GM19397 (cell line): ENCODE results near the gene SPATA16.
"Not testable (repeated sequence)": the region's sequence is repeated elsewhere in the genome, so short reads cannot be mapped to it uniquely, and the experiment has no call there.

Experiments
- ATAC-seq: cut with Tn5 transposase; IDR thresholded peaks from one replicate; pipeline ENCODE4 v1.9.1; 2021; ENCODE audit warnings: mild to moderate bottlenecking, moderate library complexity; ENCODE audit not compliant: unreplicated experiment

Gene SPATA16

DNA sequence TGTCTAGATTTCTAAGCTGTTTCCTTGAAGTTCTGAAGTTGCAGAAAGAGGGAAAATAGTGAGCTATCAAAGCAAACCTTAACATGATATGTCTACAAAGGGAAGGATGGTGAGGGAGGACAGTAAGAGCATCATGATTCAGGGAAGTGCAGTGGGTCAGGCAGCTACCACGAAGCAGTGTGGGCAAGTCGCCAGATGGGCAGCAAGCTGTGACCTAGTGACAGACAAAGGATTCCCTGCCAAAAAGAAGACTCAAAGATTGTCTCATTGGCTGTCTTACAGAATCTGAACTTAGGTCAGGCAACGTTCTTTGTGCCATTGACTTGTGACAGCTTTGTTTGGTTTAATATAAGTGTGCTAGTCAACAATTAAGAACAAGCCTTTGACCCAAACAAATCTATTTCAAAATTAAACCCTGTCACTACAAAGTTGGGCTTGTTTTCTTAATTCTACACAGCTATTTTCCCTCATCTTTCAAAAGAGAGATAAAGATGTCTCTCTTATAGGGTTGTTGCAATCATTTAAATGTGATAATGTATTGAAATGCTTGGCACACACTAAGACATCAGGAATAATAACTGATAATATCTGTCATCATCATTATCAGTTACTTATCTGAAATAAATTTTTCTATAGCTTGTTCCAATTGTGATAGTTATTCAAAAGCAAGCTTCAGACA lies 237.3 kb downstream of the SPATA16 start:
- no peak for ATAC-seq

DNA sequence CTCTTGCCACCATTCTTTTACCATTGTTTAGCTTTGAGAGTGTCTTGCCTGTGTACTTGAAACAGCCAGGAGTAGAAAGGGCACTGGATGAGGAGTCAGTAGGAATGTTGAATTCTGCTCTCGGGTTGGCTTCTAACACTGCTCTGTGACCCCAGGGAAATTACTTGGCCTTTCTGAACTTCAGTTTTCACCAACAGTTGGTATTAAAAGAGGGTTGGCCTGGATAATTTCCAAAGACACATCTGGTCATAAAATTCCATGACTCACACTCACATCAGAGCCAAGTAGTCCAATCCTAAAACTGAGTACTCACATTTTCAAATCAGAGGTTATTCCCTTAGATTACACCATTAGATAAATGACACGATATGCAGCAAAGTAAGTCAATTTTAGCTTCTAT lies 248.9 kb downstream of the SPATA16 start:
- ATAC-seq: no peak

DNA sequence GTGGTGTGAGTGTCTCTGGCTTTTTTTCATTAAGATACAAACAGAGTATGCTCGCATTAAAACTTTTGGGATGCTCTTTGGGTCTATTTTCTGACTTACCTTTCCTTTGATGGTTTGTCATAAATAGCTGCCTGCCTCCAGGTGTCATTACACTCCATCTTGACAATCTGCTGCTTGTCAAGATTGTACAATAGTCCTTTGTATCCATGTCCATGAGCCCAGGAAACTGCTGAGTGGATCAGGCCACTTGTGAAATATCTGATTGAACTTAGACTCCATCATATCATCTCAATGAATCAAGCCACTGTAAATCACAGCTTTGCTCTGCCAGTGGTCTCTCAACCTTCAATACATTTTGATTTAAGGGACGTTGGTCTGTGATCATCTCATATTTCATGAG lies 255.3 kb downstream of the SPATA16 start:
- ATAC-seq: no peak

DNA sequence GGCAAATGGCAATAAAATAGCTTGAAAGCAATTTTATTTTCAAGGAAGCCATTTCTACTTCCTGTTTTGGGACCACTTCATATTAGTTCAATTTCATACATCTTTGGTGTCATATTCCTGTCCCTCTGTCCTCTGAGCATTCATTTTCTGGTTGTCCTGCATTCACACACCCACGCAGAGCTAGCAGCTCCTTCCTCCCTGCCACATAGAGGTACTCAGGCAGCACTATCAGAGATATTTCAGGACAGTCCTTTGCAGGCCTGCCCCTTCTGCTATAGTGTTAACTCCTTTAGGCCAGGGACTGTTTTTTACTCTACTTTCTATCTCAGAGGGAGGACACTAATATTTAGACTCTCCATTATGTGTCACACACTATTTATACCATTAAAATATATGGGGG lies 258.5 kb downstream of the SPATA16 start:
- ATAC-seq: no peak

DNA sequence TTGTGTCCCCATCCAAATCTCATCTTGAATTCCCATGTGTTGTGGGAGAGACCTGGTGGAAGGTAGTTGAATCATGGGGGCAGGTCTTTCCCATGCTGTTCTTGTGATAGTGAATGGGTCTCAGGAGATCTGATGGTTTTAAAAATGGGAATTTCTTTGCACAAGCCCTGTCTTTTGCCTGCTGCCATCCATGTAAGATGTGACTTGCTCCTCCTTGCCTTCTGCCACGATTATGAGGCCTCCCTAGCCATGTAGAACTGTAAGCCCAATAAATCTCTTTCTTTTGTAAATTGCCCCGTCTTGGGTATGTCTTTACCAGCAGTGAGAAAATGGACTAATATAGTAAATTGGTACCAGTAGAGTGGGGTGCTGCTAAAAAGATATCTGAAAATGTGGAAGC lies 261.7 kb downstream of the SPATA16 start:
- ATAC-seq: not testable (repeated sequence)

DNA sequence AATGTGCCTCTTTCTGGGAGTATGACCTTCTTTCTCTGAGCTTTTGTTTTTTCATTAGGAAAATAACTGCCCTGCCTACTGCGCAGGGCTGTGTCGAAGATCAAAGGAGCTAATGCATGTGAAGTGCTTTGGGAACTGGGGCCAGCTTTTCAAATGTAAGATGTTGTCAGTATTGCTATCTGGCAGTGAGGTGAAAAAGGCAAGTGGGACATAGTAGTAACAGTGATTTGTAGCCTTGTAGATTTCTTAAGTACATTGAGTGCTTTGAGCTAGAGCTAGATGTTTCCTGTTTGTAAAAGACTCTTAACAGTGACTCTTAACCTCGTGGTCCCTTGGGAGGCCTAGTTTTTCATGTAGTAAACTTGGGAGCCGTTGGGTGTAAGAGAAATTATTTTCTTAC lies 264.0 kb downstream of the SPATA16 start:
- no peak for ATAC-seq

DNA sequence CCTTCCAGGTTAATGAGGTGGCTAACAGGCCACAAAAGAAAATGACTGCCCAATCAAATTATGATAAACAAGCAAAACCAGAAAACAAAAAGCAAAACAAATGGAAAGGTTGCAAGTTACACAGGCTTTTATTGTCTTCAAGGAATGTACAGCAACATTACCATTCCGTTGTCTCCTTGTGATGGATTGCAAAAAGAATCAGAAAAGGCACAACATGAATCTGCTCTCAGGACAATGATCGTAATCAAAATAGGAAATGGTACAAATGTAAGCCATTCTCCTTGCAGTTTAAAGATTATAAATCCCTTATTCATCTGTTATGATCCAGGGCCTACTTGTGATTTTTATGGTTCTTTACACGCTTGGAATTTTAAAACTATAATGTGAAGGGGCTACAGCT lies 264.7 kb downstream of the SPATA16 start:
- ATAC-seq: no peak

DNA sequence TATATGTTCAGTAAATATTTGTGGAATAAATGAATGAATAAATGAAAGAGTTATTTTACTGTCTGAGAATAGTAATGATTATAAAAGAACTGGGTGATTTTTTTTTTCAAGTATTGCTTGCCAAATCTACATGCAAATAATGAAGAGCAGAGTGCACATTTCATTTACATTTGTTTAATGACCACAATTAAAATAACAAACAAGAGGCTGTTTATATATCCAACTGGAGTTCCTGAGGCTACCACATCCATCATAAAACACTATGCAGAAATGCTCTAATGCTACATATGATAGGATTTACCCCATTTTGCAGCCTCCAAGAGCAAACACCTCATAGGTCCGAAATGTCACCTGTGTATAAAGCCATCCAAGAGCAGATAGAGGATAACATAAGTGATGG lies 266.0 kb downstream of the SPATA16 start:
- ATAC-seq: no peak

DNA sequence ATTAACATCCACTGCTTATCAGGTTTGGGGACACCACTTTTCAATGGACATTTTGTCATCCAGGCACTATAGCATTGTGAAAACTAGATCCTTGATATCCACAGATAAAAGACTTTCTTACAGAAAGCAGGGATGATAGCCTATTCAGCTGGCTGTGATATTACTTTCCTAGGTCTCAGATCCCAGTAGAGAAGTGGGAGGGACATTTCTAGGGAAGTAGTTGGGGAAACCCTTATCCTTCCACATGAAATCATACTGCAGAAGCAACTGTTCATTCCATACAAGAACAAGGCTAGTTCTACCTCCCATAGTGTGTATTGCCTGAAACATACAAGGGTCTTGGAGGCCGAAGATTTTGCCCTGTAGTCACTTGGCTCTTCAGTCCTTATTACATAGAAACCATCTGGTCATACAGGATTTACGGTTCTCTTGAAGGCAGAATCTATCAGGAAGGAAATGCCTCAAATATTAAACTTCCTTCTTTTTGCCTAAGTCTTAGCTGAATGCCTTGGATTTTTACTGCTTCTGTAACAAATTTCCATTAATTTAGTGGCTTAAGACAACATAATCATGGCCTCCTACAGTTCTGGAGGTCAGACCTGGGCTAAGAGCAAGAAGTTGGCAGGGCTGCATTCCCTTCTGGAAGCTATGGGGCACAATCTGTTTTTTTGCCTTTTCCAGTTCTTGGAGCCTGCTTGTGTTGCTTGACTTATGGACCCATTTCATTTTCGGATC lies 271.1 kb downstream of the SPATA16 start:
- ATAC-seq: no peak

DNA sequence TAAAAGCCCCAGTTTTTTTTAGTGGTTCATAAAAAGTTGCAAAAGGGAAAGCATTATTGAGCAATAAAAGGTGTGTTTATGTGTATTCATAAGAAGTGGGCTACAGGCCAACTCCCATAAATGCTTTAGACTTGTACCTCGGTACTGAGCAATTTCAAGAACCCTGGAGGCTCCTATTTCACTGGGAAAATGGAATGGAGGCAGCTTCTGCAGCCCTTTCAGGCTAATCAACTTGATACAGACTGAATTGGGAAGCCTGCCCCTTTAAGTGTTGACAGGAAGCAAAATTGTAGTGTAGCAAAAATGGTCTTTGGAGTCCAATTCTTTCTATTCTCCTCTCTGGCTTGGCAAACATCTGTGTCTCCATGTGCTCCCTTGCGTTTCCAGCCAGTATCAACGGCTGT lies 271.7 kb downstream of the SPATA16 start:
- ATAC-seq: no peak

DNA sequence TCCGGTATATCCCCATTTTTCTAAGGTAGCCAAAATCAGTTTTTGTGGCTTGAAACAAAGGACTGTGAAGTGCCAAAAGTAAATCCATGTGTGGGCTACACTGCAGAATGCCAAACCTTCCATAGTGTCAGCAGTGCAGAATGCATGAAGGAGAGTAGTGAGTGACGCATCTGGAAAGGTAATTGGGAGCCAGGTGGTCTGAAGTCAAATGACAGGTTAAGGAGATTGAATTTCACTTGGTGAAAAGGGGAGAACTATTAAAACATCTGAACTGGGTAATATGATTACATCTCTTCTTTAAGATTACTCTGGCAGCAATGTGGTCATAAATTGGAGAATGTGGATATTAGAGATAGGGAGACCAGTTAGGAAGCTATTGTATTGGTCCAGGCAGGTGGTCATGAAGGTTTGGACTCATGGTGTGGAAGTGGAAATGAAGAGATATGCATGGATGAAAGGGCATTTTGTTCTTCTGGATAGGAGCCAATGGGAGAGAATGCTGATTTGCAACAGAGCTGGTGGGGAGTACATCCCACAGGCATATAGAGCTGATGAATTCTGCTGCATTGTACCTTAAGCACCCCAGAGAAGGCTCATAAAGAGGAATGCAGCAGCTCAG lies 272.3 kb downstream of the SPATA16 start:
- no peak for ATAC-seq

DNA sequence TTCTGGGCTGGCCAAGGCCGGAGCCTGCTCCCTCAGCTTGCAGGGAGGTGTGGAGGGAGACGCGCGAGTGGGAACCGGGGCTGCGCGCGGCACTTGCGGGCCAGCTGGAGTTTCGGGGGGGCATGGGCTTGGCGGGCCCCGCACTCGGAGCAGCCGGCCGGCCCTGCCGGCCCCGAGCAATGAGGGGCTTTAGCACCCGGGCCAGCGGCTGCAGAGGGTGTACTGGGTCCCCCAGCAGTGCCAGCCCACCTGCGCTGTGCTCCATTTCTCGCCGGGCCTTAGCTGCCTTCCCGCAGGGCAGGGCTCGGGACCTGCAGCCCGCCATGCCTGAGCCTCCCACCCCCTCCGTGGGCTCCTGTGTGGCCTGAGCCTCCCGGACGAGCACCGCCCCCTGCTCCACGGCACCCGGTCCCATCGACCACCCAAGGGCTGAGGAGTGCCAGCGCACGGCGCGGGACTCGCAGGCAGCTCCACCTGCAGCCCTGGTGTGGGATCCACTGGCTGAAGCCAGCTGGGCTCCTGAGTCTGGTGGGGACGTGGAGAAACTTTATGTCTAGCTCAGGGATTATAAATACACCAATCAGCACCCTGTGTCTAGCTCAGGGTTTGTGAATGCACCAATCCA lies 274.2 kb downstream of the SPATA16 start:
- ATAC-seq: not testable (repeated sequence)

DNA sequence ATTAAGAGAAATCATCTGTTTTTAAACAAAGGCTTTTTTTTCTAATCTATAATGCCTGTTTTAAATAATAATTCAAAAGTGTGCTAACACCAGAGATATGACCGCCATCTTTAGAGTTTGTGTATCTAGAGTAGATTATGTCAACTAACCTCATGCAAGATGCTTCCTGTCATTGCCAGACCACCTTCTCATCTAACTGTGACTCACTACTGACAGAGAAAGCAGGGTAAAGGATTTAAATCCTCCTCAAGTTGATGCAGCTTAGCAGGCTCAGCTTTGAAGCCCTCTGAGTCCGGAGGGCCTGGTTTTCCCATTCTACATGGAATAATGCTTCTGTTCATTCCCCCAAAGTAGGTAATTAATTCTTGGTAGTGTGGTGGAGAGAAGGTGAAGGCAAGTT lies 282.0 kb downstream of the SPATA16 start:
- no peak for ATAC-seq

DNA sequence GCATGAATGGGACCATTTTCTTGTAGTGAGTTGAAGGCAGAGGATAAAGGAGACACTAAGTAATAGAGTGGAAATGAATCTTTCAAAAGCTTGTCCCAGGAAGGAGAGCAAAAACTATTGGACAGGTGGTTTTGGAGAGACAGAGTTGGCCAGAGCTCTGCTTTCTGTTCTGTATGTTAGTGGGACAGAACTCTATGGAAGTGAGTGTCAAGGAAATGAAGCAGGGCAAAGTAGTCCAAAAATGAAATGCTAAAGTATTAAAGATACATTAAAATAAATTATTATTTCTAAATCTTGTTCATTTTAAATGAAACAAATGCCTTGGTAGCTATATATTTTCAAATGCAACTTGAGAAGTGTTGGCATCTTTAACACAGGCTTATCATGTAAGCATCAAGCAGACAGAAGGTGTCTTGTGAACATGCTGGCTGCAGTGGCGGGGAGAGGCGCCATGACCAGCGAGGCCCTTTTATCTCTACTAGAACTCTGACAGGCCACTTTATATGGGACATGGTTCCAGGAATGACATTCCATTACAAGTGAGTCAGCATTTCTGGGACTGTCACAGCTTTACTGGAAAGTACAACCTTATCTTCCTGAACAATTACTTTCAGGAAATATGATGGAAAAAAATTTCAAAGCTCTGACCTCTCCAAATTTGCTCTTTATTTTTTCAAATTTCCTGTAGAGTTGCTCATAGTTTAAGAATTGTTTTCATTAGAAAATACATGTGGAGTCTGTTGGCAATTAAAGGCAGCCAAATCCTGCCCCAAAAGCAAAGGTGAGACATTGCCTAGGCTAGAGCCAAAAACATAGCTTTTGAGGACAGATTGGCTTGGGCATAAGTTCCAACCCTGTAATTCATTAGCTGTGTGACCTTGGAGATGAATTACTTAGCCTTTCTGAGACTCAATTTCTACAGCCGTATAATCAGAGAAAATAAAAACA lies 284.0 kb downstream of the SPATA16 start:
- no peak for ATAC-seq

DNA sequence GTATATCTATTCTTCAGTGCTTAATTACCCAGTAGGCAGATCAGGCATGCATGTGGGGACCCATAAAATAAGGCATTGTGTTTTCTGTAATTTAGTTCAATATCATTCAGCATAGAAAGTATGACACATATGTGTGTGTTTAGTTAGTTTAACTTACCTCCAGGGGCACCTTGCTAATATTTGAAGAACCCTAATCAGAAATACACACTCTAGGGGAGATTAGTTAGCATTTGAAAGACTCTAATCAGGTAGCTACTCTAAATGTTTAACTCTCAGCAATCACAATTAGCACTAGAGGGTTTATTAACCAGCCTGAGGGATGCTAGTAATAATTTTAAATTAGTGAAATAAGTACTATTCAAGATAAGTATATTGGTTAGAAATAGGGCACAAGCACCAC lies 286.0 kb downstream of the SPATA16 start:
- ATAC-seq: no peak

DNA sequence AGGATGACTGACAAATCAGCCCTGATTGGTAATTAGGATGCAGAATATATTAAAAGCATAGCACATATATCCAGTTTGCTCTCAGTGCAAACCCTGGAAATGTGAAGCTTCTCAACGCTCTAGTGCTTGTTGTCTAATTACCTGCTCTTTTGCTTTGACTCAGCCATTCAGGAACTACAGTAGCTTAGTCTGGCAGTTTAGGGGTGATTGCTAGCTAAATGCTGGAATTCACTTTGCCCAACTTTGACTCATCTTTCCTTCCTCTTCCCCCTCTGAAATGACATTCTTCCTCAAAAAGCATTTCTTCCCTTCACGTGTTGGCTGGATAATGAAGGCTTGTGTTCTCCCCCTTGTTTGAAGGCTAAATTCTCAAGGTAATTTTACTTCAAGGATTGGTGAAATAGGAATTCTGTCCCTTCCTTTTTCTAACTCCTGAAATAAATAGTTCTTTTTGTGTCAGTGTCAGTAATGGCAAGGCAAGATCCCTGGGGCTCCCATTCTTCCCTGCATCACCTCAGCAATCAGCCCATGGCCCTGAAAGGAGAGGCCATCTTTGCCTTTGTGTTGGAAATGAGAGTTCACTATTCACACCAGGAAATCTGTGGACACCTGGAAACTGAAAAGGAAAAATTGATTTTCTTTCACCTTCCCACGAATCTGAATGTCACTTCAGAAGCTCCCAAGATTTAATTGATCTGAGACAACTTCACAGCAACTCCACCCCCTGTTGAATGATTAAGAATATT lies 286.9 kb downstream of the SPATA16 start:
- no peak for ATAC-seq

DNA sequence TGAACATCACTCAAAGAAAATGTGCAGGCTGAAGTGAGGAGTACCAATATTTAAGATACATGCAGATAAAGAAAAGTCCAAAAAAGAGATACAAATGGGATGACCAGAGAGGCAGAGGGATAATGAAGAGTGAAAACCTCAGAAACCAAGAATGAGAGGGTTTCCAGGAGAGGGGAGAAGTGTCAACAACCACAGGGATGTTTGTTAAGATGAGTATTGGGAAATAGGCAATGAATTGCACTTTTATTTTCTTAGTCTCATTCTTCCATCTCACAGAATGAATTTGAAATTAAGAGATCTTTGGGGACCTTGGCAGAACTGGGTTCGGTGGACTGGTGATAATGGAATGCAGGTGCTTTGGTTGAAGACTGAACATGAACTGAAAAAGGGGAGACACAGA lies 288.0 kb downstream of the SPATA16 start:
- no peak for ATAC-seq

DNA sequence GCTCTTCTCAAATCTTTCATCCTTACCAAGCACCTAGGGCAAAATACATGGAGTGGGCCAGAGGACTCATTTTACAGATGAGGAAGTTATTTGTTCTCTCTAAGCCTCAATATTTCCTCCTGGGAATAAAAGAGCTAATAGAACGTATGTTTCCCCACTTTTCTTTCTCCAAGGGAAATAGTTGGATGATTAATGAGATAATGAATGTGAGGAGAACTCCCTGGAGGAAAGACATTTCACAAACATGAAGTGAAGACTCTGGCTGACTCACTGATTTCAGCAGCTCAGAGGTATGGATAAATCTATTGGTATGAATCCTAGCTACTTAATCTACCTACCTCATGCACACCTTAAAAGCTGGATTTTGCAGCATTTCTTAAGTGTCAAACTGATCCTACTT lies 292.1 kb downstream of the SPATA16 start:
- no peak for ATAC-seq

DNA sequence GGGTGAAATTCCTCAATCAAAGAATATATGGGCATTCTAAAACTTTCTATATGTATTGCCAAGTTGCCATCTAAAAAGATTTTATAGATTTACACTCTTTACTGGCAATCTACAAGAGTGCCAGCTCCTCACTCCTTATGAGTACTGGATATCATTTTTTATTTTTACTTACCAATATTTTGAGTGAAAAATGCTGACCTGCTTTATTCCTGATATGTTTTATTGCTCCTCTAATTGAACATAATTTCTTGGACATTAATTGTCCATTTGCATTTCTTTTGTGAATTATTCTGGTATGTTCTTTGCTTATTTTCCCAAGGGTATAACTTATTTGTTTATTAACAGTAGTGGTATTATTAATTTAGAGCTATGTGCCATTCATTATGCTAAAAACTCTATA lies 293.7 kb downstream of the SPATA16 start:
- ATAC-seq: no peak

DNA sequence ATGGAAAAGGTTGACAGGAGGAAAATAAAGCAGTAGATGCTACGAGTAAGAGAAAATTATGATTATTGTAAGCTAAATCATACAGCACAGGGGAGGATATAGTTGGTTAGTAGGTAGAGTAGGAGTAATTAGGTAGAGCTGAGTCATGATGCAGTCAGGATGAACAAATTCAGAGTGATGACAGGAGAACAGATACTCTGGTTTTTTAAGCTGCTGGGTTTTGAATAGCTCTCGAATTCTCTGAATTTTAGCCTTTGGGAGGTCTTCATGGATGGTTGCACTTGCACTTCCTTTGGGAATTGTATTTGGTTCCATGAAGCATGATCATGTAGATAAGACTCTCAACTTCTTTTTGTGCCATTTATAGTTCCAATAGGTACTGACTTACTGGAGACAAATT lies 294.3 kb downstream of the SPATA16 start:
- ATAC-seq: no peak
